ENCODE measurements around the gene STOX2.

The STOX2 gene

GRCh38 chr4:183969596-183969995, 64.5 kb downstream of the STOX2 start:
- no peak for DNase-seq (ENCODE audit: low read depth, low spot score)
- no peak for TF ChIP-seq CTCF (IDR thresholded peaks at IDR 0.05; ENCODE audit: low read depth, low read length)
- no peak overlapping the region for H3K4me3 ChIP-seq (ENCODE audit: low read depth, low read length)
- in situ Hi-C loops (cut with HindIII; ENCODE audit: low sequenced_read_pairs) = no loop called here

- H3K4me3 ChIP-seq (ENCODE audit: low read depth, low read length) = no peak overlapping the region
- in situ Hi-C loops (cut with HindIII; ENCODE audit: low sequenced_read_pairs) = no loop called here
- TF ChIP-seq CTCF (IDR thresholded peaks at IDR 0.05; ENCODE audit: low read depth, low read length) = no peak
- peak; percentile 9 for DNase-seq (ENCODE audit: low read depth, low spot score)
Measured at GRCh38 chr4:183971929-183972490, 66.9 kb downstream of the STOX2 start.

- in situ Hi-C loops (cut with HindIII; ENCODE audit: low sequenced_read_pairs) = no loop called here
- DNase-seq (ENCODE audit: low read depth, low spot score) = no peak
- no peak overlapping the region for H3K4me3 ChIP-seq (ENCODE audit: low read depth, low read length)
- no peak for TF ChIP-seq CTCF (IDR thresholded peaks at IDR 0.05; ENCODE audit: low read depth, low read length)
Measured at GRCh38 chr4:183977707-183978106, 72.6 kb downstream of the STOX2 start.

- in situ Hi-C loops (cut with HindIII; ENCODE audit: low sequenced_read_pairs) = no loop called here
- no peak overlapping the region for H3K4me3 ChIP-seq (ENCODE audit: low read depth, low read length)
- no peak for DNase-seq (ENCODE audit: low read depth, low spot score)
- no peak for TF ChIP-seq CTCF (IDR thresholded peaks at IDR 0.05; ENCODE audit: low read depth, low read length)
Measured at GRCh38 chr4:183984566-183984965, 79.5 kb downstream of the STOX2 start.

GRCh38 chr4:183985786-183986185, 80.7 kb downstream of the STOX2 start:
- DNase-seq (ENCODE audit: low read depth, low spot score) = no peak
- in situ Hi-C loops (cut with HindIII; ENCODE audit: low sequenced_read_pairs) = no loop called here
- TF ChIP-seq CTCF (IDR thresholded peaks at IDR 0.05; ENCODE audit: low read depth, low read length) = no peak
- no peak overlapping the region for H3K4me3 ChIP-seq (ENCODE audit: low read depth, low read length)

GRCh38 chr4:183986291-183986970, 81.3 kb downstream of the STOX2 start:
- no peak for DNase-seq (ENCODE audit: low read depth, low spot score)
- in situ Hi-C loops (cut with HindIII; ENCODE audit: low sequenced_read_pairs) = no loop called here
- H3K4me3 ChIP-seq (ENCODE audit: low read depth, low read length) = no peak overlapping the region
- no peak for TF ChIP-seq CTCF (IDR thresholded peaks at IDR 0.05; ENCODE audit: low read depth, low read length)

Measured in astrocyte of the spinal cord (primary cell).